Suppressor macrophage (primary cell): ENCODE data around the gene F3.
"Not testable (repeated sequence)": the region's sequence is repeated elsewhere in the genome, so short reads cannot be mapped to it uniquely, and the experiment has no call there.

ENCODE experiments used
- DNase-seq, 4 experiments: peaks; one replicate each; pipeline ENCODE4 v3.0.0-alpha.2; 2020 to 2022
- total RNA-seq, 17 experiments: gene quantifications; one replicate each; lab custom pipeline; 2026; ENCODE audit warnings: mixed read lengths in 6 of 17, inconsistent platforms in 3 of 17; lab: John Stamatoyannopoulos, UW

F3 gene
- total RNA-seq, result 20.9 to 775 (median 72.9) reads per million in 17 experiments

DNA sequence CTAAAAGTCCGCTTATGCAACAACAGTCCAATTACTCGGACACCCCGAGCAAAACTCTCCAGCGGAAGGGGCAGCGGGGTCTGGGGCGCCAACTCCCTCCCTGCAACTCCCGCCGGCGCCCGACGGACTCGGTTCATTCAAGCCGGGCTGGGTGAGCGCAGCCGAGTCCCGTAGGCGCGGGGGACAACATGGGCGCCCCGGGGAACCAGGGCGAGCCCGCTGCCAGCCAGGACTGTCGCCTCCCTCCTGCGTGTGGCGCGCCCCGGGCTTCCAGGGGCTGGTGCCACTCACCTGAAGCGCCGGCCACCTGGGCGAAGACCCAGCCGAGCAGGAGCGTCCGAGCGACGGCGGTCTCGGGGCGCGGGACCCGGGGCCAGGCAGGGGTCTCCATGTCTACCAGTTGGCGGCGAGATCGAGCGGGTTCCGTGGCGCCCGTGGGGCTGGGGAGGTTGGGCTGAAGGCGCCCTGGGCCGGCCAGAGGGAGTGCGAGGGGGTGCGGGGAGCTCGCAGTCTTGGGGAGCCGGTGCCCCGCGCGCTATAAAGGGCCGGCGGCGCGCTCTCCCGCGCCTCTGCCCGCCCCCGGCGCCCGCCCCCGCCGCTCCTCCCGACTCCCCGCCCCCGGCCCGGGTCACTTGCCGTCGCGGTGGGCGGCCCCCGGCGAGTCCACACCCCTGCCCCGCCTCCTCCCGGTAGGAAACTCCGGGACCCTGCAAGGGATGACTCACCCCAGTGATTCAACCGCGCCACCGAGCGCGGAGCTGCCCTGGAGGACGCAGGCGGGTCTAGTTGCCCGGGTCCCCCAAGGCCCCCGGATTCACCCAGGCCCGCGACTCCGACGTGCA, at the start of gene F3:
Gene F3 (minus strand): TSS at position 514 of the 842 bp plus-strand sequence. CDS start 123 bp downstream, at position 391.
- peak; percentile 70 to 94 (median 88) for DNase-seq

DNA sequence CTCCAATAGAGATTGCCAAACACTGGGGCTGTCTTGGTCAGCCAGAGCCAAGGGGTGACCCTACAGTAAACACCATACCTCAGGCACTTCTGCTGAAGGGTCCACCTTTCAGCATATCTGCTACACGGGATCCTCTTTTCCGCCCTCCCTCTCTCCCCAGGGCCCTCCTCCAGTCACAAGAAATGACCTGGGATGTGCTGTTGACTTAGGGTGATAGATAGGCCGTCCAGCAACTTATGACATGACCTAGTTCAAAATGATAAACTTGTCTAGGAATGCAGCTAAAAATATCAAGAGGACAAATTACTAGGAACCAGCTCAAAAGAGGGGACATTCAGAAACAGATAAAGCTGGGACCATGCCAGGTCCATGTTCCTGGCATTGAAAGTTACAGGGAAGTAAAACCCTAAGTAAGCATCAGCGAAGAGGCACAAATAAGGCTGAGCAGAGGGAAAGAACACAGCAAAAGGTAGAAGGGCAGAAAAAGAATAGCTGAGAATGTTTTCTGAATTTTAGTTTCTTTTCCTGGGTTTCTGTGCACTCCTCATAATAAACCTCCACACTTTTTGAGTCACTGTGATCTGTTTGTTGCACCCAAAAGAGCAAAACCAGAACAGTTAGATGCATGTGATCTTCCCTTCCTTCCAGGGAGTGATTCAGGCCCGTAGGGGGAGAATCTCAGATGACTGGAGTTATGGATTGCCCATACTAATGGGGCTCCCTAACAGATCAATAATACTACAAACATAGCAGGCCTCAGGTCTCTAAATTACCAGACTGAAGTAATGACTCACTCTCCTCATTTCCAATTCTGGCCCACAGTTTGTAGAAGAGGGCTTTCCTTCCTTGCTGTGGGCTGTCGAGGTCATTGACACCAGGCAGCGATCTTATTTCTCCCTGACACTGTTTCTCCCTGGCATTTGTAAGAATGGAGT, 48.9 kb upstream of the F3 start:
- DNase-seq, result no peak

DNA sequence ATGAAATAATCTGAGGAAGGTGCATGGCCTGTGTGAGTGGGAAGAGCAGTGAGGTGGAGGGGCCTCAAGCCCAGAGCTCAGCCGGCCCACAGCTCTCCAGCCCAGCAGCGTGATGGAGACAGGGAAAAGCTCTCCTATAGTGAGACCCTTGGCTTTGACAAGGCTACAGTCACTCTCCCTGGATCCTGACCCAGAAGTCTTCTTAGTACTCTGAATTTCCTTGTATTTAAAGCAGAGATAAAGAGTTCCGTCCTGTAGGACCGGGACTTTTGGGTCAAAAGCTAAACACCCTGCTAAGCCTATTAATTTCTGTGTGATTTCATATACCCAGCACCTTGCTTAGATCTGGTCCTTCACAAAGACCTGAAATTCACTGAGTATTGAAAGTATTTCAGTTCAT, 48.2 kb upstream of the F3 start:
- DNase-seq, result no peak

DNA sequence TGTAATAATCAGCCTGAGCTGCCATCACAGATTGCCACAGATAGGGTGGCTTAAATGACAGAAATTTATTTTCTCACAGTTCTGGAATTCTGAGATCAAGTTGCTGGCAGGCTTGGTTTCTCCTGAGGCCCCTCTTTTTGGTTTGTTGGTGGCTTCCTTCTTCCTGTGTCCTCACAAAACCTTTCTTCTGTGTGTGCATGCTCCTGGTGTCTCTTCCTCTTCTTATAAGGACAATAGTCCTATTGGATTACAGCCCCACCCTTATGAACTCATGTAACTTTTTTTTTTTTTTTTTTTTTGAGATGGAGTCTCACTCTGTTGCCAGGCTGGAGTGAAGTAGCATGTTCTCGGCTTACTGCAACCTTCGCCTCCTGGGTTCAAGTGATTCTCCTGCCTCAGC, 41.0 kb upstream of the F3 start:
- DNase-seq, result peak in 2 of 4 experiments; percentile 10 to 21

DNA sequence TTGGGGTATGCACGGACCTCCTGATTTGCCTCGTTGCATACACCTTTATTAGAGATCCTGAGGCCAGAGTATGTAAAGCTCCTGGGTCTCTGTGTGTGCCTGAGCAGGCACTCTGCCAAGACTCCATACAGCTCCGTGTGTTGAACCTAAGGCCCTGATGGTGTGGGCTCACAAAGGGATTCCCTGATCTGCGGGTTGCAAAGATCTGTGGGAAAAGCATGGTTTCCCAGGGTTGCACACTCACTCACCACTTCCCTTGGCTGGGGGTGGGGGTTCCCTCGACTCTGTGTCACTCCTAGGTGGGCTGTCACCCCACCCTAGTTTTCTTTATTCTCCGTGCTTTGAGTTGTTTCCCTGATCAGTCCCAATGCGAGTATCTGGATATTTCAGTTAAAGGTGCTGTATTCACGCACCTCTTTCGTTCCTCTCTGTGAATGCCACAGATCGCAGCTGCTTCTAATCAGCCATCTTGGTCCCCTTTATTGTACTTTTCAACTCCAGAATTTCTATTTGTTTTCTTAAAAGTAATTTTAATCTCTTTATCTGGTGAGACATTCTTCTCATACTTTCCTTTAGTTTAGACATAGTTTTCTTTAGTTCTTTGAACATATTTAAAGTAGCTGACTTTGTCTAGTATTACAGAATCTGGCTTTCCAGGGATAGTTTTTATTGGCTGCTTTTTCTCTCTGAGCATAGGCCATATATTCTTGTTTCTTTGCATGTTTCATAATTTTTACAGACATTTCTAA, 39.0 kb upstream of the F3 start:
- no peak for DNase-seq

DNA sequence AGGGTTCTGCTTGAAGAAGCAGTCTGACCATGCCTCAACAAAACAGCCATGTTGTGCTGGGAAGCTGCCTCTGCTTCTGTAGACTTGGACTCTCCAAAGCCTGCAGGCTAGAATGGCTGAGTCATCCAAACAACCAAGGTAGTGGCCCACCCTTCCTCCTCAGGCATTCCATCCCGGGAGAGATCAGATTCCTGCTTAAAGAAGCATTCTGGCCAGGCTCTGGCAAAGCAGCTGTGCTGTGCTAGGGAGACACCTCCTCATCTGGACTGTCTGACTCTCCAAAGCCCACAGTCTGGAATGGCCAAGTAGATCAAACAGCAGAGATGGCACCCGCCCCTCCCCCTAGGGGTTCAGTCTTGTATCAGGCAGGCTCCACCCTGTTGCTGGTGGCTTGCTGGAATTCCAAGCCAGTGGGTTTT, 38.3 kb upstream of the F3 start:
- no peak for DNase-seq

DNA sequence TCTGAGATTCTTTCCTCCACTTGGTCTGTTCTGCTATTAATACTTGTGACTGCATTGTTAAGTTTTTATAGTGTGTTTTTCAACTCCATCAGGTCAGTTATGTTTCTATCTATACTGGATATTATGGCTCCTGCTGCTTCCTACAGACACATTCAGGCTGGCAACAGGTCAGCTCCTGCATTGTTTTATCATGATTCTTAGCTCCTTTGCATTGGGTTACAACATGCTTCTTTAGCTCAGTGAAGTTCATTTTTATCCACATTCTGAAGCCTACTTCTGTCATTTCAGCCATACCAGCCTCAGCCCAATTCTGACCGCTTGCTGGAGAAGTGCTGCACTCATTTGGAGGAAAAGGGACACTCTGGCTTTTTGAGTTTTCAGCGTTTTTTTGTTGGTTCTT, 37.3 kb upstream of the F3 start:
- no peak for DNase-seq

DNA sequence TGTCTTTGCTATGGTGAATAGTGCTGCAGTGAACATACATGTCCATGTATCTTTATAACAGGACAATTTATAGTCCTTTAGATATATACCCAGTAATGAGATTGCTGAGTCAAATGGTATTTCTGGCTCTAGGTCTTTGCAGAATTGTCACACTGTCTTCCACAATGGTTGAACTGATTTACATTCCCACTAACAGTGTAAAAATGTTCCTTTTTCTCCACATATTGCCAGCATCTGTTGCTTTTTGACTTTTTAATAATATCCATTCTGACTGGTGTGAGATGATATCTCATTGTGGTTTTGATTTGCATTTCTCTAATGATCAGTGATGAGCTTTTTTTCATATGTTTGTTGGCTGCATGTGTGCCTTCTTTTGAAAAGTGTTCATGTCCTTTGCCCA, 32.4 kb upstream of the F3 start:
- DNase-seq, result not testable (repeated sequence)

DNA sequence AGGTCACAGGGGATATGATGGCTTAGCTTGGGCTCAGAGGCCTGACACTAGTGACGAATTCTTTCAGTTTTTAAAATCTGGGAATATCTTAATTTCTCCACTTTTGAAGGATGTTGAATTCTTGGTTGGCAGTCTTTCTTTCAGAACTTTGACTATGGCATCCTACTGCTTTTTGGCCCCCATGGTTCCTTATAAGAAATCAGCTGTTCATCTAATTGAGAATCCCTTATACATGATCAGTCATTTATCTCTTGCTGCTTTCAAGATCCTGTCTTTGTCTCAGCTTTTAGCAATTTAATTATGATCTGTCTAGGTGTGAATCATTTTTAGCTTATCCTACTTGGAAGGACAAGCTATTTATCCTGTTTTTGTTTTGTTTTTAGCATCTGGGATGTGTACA, 31.2 kb upstream of the F3 start:
- no peak for DNase-seq

DNA sequence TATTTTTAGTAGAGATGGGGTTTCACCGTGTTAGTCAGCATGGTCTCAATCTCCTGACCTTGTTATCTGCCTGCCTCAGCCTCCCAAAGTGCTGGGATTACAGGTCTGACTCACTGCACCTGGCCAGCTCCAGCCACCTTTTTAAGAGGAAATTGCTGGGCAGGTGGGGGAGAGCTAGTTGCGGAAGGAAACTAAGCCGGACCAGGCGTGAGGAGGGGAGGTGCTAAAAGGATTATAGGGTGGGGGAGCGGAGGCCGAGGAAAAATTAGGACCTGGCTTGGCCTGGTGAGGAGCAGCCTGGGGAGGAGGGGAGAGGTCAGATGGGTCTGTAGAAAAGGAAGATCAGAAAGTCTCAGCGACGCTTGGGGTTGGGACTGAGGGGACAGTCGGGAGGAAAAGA, 29.4 kb upstream of the F3 start:
- DNase-seq, result not testable (repeated sequence)

DNA sequence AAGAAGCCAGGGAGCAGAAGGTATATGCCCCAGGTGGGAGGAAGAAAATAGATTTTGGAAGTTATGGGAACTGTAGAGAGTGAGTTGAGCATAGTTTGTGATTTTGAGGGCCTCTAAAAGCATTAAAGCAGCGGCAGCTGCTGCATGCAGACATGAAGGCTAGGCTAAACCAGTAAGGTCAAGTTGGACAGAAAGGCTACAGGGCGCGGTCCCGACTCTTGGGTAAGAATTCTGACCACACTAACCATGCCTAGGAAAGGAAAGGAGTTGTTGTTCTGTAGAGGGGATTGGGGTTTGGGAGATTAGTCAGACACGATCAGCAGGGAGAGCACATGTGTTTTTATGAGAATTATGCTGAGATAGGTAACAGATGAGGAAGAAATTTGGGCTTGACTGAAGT, 27.2 kb upstream of the F3 start:
- not testable (repeated sequence) for DNase-seq

DNA sequence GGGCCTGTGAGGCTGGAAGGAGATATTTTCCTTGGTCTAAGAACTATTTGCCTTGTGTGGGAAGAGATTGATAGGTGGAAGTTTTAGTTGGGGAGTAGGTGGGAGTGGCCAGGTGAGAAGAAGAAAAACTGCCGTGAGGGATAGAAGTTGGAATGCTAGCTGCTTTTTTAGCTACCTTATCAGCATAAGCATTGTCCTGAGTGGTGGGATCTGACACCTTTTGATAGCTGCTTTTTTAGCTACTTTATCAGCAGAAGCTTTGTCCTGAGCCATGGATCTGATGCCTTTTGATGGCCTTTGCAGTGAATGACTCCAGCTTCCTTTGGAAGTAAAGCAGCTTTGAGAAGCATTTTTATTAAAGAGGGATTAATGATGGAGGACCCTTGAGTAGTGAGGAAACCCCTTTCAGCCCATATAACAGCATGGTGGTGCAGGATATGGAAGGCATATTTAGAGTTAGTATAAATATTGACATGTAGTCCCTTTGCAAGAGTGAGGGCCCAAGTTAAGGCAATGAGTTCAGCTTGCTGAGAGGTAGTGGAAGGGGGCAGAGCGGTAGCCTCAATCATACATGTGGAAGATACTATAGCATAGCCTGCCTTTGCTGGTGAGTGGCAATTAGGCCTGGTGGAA, 26.5 kb upstream of the F3 start:
- not testable (repeated sequence) for DNase-seq

DNA sequence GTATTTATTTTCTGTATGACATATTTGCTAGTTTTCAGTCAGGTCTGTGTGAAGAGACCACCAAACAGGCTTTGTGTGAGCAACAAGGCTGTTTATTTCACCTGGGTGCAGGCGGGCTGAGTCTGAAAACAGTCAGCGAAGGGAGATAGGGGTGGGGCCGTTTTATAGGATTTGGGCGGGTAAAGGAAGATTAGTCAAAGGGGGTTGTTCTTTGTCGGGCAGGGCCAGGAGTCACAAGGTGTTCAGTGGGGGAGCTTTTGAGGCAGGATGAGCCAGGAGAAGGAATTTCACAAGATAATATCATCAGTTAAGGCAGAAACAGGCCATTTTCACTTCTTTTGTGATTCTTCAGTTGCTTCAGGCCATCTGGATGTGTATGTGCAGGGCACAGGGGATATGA, 24.9 kb upstream of the F3 start:
- not testable (repeated sequence) for DNase-seq

DNA sequence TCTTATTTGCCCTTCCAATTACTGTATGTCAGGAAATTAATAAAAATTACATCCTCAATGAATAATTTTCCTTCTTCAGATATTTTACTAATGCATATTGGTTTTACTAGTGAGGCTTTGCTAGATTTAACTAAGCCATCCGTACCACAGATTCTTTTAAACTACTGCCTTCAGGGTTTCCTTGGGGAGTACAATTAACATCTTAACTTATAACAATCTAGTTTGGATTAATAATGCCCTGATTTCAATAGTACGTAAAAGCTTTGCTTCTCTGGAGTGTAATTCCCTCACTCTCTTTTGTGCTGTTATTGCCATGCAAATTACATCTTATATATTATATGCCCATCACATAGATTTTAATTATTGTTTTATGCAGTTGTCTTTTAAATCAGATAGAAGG, 24.3 kb upstream of the F3 start:
- DNase-seq, result no peak

DNA sequence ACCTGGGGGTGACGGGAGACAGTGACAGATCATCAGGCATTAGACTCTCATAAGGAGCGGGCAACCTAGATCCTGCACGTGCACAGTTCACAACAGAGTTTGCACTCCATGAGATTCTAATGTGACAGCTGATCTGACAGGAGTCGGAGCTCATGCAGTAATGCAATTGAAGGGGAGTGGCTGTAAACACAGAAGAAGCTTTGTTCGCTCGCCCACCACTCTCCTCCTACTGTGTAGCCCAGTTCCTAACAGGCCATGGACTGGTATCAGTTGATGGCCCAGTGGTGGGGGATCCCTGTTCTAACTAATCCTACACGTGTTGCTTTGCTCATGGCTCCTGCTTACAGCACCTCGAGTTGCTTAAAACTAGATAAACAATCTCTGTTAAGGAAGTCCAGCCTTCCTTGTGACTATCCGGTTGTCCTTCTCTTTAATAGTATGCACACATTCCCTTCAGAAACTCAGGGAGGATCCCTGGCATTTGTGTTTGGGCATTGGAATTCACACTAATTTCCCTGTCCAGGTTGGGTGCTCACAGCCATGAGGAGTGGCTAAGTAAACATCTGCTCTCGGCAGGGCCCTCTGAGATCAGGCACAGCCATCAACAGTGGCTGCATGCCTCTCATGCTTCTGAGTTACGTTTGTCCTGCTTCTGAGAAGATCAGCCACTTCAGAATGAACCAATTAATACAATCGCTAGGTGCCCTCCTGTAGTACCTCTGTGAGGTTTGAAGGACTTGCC, 21.1 kb upstream of the F3 start:
- no peak for DNase-seq

DNA sequence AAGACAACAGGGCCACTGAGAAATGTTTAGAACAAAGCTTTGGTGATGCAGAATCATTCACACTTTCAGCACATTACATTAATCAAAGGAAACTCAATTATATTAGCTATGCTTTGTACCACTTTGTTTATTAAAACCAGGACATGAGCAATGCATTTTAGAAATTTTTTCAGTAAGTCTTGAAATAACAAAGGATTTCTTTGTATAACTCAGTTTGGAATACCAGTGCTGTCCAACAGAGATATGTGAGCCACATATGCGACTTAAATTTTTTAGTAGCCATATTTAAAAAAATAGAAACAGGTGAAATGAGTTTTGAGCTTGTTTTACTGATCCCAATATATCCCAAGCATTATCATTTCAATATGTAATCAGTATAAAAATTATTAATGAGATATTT, 18.8 kb upstream of the F3 start:
- DNase-seq, result no peak

DNA sequence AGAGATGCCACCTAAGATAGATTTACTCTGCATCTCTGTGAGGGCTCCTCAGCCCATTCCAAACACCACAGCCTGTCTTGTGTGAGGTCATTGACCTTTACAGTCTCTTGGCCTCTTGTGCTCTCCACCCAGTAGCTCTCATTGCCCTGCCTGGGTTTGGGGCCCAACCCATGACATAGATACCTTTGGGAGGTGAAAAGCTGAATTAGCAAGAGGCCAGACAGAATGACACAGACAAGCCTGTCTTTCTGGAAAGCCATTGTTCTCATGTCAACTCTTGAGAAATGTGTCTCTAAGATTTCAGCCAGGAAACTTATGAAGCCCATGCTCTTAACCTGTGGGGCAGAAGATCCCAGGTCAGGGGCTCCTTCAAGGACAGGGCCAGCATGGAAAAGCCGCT, 18.4 kb upstream of the F3 start:
- DNase-seq, result no peak

DNA sequence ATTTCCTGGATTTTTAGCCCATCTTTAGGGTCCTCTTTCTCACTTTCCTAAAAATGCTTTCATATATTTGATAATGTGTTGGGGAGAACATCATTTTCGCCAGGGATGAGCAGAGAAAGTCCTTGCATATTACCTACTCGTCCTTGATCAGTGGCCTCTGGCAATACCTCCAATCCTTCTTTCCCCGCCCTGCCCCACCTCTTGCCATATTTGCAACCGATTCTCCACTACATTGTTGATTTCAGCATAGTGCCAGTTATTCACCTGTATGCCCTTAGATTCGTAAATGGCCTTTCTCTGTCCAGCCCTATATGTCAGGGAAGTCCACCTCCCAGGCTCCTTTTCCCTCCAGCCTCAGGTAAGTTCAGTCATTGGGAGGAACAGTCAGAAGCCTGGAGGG, 13.5 kb upstream of the F3 start:
- DNase-seq, result no peak

DNA sequence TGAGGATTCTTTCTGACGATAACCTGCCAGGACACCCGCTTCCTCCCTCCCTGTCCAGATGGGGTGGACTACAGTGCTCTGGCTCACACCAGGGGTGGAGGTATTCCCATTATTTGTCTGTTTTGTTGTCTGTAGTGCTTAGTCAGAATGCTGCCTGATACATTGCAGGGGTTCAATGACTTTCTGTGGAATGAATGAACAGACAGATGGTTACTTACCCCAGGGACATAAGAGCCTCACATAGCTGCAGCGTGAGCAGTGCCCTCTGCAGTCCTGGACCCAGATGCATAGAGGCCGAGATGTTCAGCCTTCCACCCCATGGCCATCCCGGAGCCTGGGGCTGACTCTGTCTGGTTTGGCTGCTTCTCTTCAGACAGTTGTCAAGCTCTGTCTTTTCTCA, 13.0 kb upstream of the F3 start:
- DNase-seq, result no peak

DNA sequence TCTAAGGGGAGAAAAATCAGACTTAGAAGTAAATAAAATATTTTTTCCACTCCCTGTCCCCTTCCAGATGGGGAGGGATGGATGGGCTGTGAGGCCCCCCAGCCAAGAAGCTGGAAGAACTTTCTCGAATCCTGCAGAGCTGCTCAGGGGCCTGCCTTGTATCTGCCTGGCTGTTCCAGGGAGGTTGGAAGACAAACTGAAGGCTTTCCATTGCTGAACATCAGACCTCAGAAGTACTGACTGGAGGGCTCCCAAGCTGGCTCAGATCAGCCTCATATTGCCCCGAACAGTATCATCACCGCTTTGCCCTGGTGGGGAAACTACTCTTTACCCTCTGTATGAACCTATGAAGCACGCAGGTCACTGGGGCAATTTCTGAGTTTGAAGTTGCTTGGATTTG, 12.4 kb upstream of the F3 start:
- no peak for DNase-seq

DNA sequence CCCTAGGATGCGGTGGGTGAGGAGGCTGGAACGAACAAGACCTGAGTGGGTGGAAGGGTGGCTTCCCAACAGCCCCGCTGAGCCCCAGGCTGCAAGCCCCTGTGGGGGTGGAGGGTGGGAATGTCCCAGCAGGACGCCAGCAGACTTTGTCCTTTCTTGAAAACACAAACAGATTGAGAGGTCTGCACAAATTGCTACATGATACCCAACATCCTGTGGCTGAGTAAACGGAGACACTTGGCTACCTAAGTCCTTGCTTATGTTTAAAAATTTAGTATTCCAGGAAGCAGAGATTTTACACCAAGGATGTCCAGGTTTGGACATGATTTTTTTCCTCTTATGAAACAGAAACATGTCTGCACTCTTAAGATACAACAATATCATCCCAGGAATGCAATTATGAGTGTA, 11.8 kb upstream of the F3 start:
- DNase-seq, result no peak
